Endothelial cell of umbilical vein (primary cell): ENCODE results near the gene SMAD1. TPM values are rescaled to one million over a fixed set of nuclear protein-coding genes. Genes with fewer than 3 reads are reported as not detected.

Experiments
- BruUV-seq: library from RNA; stranded (reverse); fragments of 400-500 nt; replicated peaks from 2 replicates; lab custom pipeline; 2021; lab: Mats Ljungman, UMichigan
- CTCF ChIA-PET: fragments of 300-600, 350-600 bp; sonication (Branson Sonifier 250); formaldehyde crosslinking; loops from one replicate; lab custom pipeline; 2021; ENCODE audit warnings: antibody characterized with exemption, inconsistent platforms; lab: Charles Lee
- POLR2A ChIA-PET: fragments of 300-600, 350-600 bp; sonication (Branson Sonifier 250); formaldehyde crosslinking; loops from one replicate; lab custom pipeline; 2021; ENCODE audit warnings: antibody characterized with exemption, inconsistent platforms; lab: Charles Lee
- DNase-seq: peaks from one replicate; pipeline ENCODE4 v3.0.0-alpha.2; 2011; ENCODE audit warnings: low read depth, low spot score
- FAIRE-seq: peaks from 2 replicates; lab custom pipeline; 2011; peaks lifted over from hg19 to GRCh38; lab: Jason Lieb, UNC
- H2AFZ ChIP-seq: 2 replicates; pipeline ENCODE4 v1.6.0; 2012; ENCODE audit warnings: low read depth, low read length, control low read depth, inconsistent platforms
- H3K27ac ChIP-seq: 2 replicates; pipeline ENCODE4 v1.5.1; 2011; ENCODE audit warnings: low read depth, mild to moderate bottlenecking, control low read depth, low read length, moderate library complexity; ENCODE audit not compliant: insufficient read depth
- H3K27me3 ChIP-seq, 2 experiments: 2 replicates each; pipeline versions ENCODE4 v1.6.0 to v1.6.1; 2011; ENCODE audit warnings: low read length in 2 of 2, mixed read lengths in 1 of 2; ENCODE audit not compliant: control insufficient read depth in 2 of 2, insufficient read depth in 2 of 2
- H3K36me3 ChIP-seq, 2 experiments: 2 replicates in 1 of 2; 3 replicates in 1 of 2; pipeline ENCODE4 v1.5.1; 2011; ENCODE audit warnings: low read length in 2 of 2, mild to moderate bottlenecking in 1 of 2, moderate library complexity in 1 of 2; ENCODE audit not compliant: control insufficient read depth in 2 of 2, insufficient read depth in 2 of 2; ENCODE audit errors: extremely low read depth in 1 of 2
- H3K4me1 ChIP-seq: 3 replicates; pipeline ENCODE4 v1.5.1; 2011; ENCODE audit warnings: mild to moderate bottlenecking, low read length; ENCODE audit not compliant: control insufficient read depth, insufficient read depth; ENCODE audit errors: extremely low read depth
- H3K4me2 ChIP-seq: 2 replicates; pipeline ENCODE4 v1.6.1; 2011; ENCODE audit warnings: low read length, control low read depth, mixed read lengths; ENCODE audit not compliant: insufficient read depth
- H3K4me3 ChIP-seq, 3 experiments: fragments of 200-600 bp in 1 of 3; sonication (generic), shearing (Covaris generic) in 1 of 3; replicated peaks in 1 of 3; 2 replicates each; pipeline ENCODE4 v1.5.1; 2011 to 2016; ENCODE audit warnings: control low read depth in 3 of 3, low read length in 3 of 3, mild to moderate bottlenecking in 2 of 3, inconsistent platforms in 1 of 3, low read depth in 1 of 3, moderate library complexity in 1 of 3; ENCODE audit not compliant: insufficient read depth in 1 of 3
- H3K79me2 ChIP-seq: 2 replicates; pipeline ENCODE4 v1.6.0; 2012; ENCODE audit warnings: low read length, inconsistent platforms; ENCODE audit not compliant: control insufficient read depth, insufficient read depth
- H3K9ac ChIP-seq: replicated peaks from 2 replicates; pipeline ENCODE3; 2011; ENCODE audit warnings: low read length, control low read depth; ENCODE audit not compliant: insufficient read depth; ENCODE audit errors: extremely low read depth
- H3K9me1 ChIP-seq: replicated peaks from 3 replicates; pipeline ENCODE4 v1.6.0; 2011; ENCODE audit warnings: mild to moderate bottlenecking, low read length; ENCODE audit not compliant: control insufficient read depth, insufficient read depth; ENCODE audit errors: extremely low read depth
- H3K9me3 ChIP-seq: replicated peaks from 2 replicates; pipeline ENCODE4 v1.5.1; 2012; ENCODE audit warnings: low read length, inconsistent platforms; ENCODE audit not compliant: control insufficient read depth, insufficient read depth
- H4K20me1 ChIP-seq: replicated peaks from 2 replicates; pipeline ENCODE3; 2011; ENCODE audit warnings: mild to moderate bottlenecking, low read length; ENCODE audit not compliant: control insufficient read depth, insufficient read depth; ENCODE audit errors: extremely low read depth
- CTCF ChIP-seq, 2 donors: IDR thresholded peaks; 1 replicate in 1 of 2; 2 replicates in 1 of 2; pipeline ENCODE4 v1.5.1; 2011; ENCODE audit warnings: low read length in 2 of 2, mild to moderate bottlenecking in 2 of 2, moderate library complexity in 2 of 2, control low read depth in 1 of 2, inconsistent platforms in 1 of 2, low read depth in 1 of 2; ENCODE audit not compliant: insufficient read depth in 1 of 2; ENCODE audit errors: extremely low read depth in 1 of 2
- EZH2 ChIP-seq: IDR thresholded peaks from 2 replicates; pipeline ENCODE4 v1.6.1; 2012; ENCODE audit warnings: borderline replicate concordance, low read depth, mild to moderate bottlenecking, moderate library complexity, low read length, inconsistent platforms; ENCODE audit not compliant: severe bottlenecking
- FOS ChIP-seq: IDR thresholded peaks from 2 replicates; pipeline ENCODE4 v1.6.1; 2011; ENCODE audit warnings: mild to moderate bottlenecking, low read length, moderate library complexity, borderline replicate concordance; ENCODE audit not compliant: insufficient read depth
- GATA2 ChIP-seq: IDR thresholded peaks from 2 replicates; pipeline ENCODE4 v1.7.0; 2011; ENCODE audit warnings: low read depth, mild to moderate bottlenecking, moderate library complexity, mixed read lengths, low read length; ENCODE audit not compliant: insufficient read length, insufficient read depth
- JUN ChIP-seq: IDR thresholded peaks from 2 replicates; pipeline ENCODE4 v1.6.1; 2011; ENCODE audit warnings: borderline replicate concordance, low read depth; ENCODE audit not compliant: insufficient read length, insufficient read depth
- MAX ChIP-seq: IDR thresholded peaks from 2 replicates; pipeline ENCODE4 v1.6.1; 2011; ENCODE audit not compliant: insufficient read depth, insufficient read length
- MYC ChIP-seq: IDR thresholded peaks from one replicate; pipeline ENCODE4 v1.6.1; 2011; ENCODE audit warnings: mild to moderate bottlenecking, low read depth, low read length
- POLR2A ChIP-seq: IDR thresholded peaks from 2 replicates; pipeline ENCODE4 v1.6.1; 2012; ENCODE audit warnings: low read depth, mild to moderate bottlenecking, control low read depth, low read length
- POLR2AphosphoS5 ChIP-seq: IDR thresholded peaks from 2 replicates; pipeline ENCODE4 v1.6.1; 2012; ENCODE audit warnings: low read depth, mild to moderate bottlenecking, control low read depth, low read length, moderate library complexity; ENCODE audit not compliant: insufficient read depth
- dilution Hi-C: fragments of 300-500 bp; cut with MboI; formaldehyde crosslinking; loops from one replicate; pipeline ENCODE4 v1.15.0; 2019; ENCODE audit warnings: low sequenced_read_pairs; ENCODE audit not compliant: extremely low pct_ligation_motif_present
- intact Hi-C: fragments of 100-400 bp; cut with micrococcal nuclease; formaldehyde crosslinking; loops from one replicate; pipeline ENCODE4 v1.10.0; 2022
- polyA plus RNA-seq, 4 experiments: library from polyadenylated mRNA; depleted of rRNA in 3 of 4; stranded (reverse) in 3 of 4; unstranded in 1 of 4; fragments of >200 nt; gene quantifications; 2 replicates each; pipeline versions ENCODE4 v1.2.1 to v1.2.3, GENCODE V29; 2011 to 2012; ENCODE audit warnings: missing spikeins in 1 of 4
- total RNA-seq: library from RNA; stranded (reverse); gene quantifications from 2 replicates; pipeline ENCODE4 v1.2.3, GENCODE V29; 2021

SMAD1 gene
- total and polyA plus RNA-seq, 2 donors (not counting 3 experiments of a cell fraction or from before 2014, with no cell fraction given) = 101 to 116 TPM

DNA sequence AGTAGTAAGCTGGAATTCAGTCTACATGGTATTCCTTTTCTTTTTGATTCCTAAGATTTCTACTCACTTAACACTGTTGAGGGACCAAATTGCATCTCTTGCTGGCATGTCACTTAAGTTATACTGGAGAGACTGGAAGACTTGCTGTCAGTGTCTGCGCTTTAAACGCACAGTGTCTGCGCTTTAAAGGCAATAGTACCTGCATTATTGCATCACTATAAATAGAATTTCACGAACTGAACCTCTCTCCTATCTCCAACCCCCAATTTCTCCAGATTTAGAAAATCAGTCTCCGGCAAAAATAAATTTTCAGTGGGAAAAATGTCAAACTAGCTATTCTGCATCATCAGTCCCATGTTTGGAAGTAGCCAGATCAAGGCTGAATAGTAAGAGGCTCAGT is 21.2 kb downstream of the SMAD1 start:
- CTCF ChIA-PET = interaction anchor here (1.8 kb wide), 1 partner anchor 9 kb away, joined by 5 read pairs; no protein-coding TSS in a partner anchor
- H3K27ac ChIP-seq = no peak overlapping the region
- H3K4me1 ChIP-seq = peaks cover 71% of the 10 kb centered on the region
- intact Hi-C loops (loop anchor here (5.0 kb wide), 2 partner anchors 114 to 351 kb away; partner anchors contain the start of gene MMAA), dilution Hi-C loops (no loop called here)
- no peak overlapping the region for H3K4me2 ChIP-seq
- H3K9me3 ChIP-seq = no peaks in the 10 kb centered on the region
- TF ChIP-seq CTCF (IDR thresholded peaks at IDR 0.05; ENCODE audit: extremely low read depth in 1 of 2, insufficient read depth in 1 of 2, low read depth in 1 of 2, low read length in 2 of 2) (no peak), MAX (no peak), MYC (no peak), POLR2A (no peak), FOS (no peak), EZH2 (no peak), POLR2AphosphoS5 (no peak), GATA2 (no peak), JUN (no peak)
- no peaks in the 10 kb centered on the region for H3K9me1 ChIP-seq
- DNase-seq (no peak), FAIRE-seq (no peak)
- no peaks in the 10 kb centered on the region for H4K20me1 ChIP-seq
- no peaks in the 10 kb centered on the region for H3K27me3 ChIP-seq
- no TSS peak for BruUV-seq
- no peak overlapping the region for H2AFZ ChIP-seq
- H3K79me2 ChIP-seq = peaks cover 86% of the 10 kb centered on the region
- no peak overlapping the region for H3K4me3 ChIP-seq
- H3K36me3 ChIP-seq = no peaks in the 10 kb centered on the region
- H3K9ac ChIP-seq = no peak overlapping the region
- POLR2A ChIA-PET = interaction anchor here (1.6 kb wide), 1 partner anchor 10 kb away, joined by 4 read pairs; no protein-coding TSS in a partner anchor
